NCI-H226 (cell line): ENCODE data around the gene N4BP3.
"Not testable (repeated sequence)": the region's sequence is repeated elsewhere in the genome, so short reads cannot be mapped to it uniquely, and the experiment has no call there.

ENCODE experiments used
- DNase-seq: peaks from one replicate; pipeline ENCODE4 v3.0.0-alpha.2; 2015

The N4BP3 gene

GRCh38 chr5:178113141-178113787 is at the start of gene N4BP3:
N4BP3 (plus strand) TSS chr5:178113532; CDS start chr5:178119584, 6,052 bp downstream.
- peak; percentile 69 for DNase-seq

GRCh38 chr5:178067755-178068154 is 45.6 kb upstream of the N4BP3 start:
- DNase-seq = no peak

GRCh38 chr5:178068293-178068692 is 45.0 kb upstream of the N4BP3 start:
- no peak for DNase-seq

GRCh38 chr5:178069909-178070308 is 43.4 kb upstream of the N4BP3 start:
- DNase-seq = no peak

- no peak for DNase-seq
Measured at GRCh38 chr5:178071108-178071507, 42.2 kb upstream of the N4BP3 start.

- DNase-seq = no peak
Measured at GRCh38 chr5:178072749-178073148, 40.6 kb upstream of the N4BP3 start.

GRCh38 chr5:178074266-178074952 is 38.9 kb upstream of the N4BP3 start:
- no peak for DNase-seq

GRCh38 chr5:178076965-178077364 is 36.4 kb upstream of the N4BP3 start:
- not testable (repeated sequence) for DNase-seq

GRCh38 chr5:178077751-178078150 is 35.6 kb upstream of the N4BP3 start:
- DNase-seq = no peak

GRCh38 chr5:178078197-178079010 is 34.9 kb upstream of the N4BP3 start:
- peak; percentile 98 for DNase-seq

- DNase-seq = no peak
Measured at GRCh38 chr5:178080056-178080455, 33.3 kb upstream of the N4BP3 start.

GRCh38 chr5:178080618-178081410 is 32.5 kb upstream of the N4BP3 start:
- DNase-seq = no peak

- no peak for DNase-seq
Measured at GRCh38 chr5:178081571-178082243, 31.6 kb upstream of the N4BP3 start.

- no peak for DNase-seq
Measured at GRCh38 chr5:178083922-178084321, 29.4 kb upstream of the N4BP3 start.

GRCh38 chr5:178085316-178085715 is 28.0 kb upstream of the N4BP3 start:
- no peak for DNase-seq

GRCh38 chr5:178086266-178086665 is 27.1 kb upstream of the N4BP3 start:
- no peak for DNase-seq

GRCh38 chr5:178087199-178087598 is 26.1 kb upstream of the N4BP3 start:
- DNase-seq = not testable (repeated sequence)

- DNase-seq = no peak
Measured at GRCh38 chr5:178090856-178091255, 22.5 kb upstream of the N4BP3 start.

- DNase-seq = no peak
Measured at GRCh38 chr5:178093134-178093533, 20.2 kb upstream of the N4BP3 start.

GRCh38 chr5:178094345-178094744 is 19.0 kb upstream of the N4BP3 start:
- no peak for DNase-seq

- DNase-seq = no peak
Measured at GRCh38 chr5:178098685-178099084, 14.6 kb upstream of the N4BP3 start.

GRCh38 chr5:178103612-178104011 is 9.7 kb upstream of the N4BP3 start:
- DNase-seq = no peak
